ENCODE results near the gene IFNAR2.
"Not testable (repeated sequence)": the region's sequence is repeated elsewhere in the genome, so short reads cannot be mapped to it uniquely, and the experiment has no call there.

IFNAR2 gene

GRCh38 chr21:33217138-33217520 lies 12.6 kb upstream of the IFNAR2 start:
- DNase-seq, result no peak

DNA sequence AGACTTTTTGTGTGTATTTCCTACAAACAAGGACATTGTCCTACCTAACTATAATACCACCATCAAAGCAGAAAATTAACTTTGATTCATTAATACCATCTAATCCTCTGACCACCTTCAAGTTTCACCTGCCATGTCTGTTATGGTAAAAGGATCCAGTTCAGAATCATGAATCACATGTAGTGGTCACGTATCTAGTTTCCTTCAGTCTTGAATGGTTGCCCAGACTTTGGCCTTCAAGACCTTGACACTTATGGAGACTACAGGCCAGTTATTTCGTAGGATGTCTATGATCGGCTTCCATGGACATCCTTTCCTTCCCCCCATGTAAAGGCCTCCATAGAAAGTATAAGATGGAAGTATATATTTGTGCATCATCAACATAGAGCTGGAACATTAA lies 10.4 kb upstream of the IFNAR2 start:
- no peak for DNase-seq

DNA sequence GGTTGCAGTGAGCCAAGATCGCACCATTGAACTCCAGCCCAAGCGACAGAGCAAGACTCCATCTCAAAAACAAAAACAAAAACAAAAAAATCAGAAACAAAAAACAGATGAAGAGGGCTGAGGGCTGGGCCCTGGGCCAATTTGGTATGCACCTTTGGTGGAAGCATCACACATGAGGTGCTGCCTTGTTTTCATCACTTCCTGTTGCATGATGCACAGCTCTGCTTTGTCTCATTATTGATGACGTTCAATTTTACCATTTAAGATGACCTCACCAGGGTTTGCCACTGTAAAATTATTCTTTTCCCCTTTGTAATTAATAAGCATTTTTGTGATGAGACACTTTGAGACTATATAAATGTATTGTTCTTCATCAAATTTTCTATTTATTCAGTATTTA lies 9.8 kb upstream of the IFNAR2 start:
- DNase-seq, result no peak

- not testable (repeated sequence) for DNase-seq
These were observed 4.4 kb upstream of the IFNAR2 start for GRCh38 chr21:33225376-33225775.

- no peak for DNase-seq
These were observed 1.3 kb upstream of the IFNAR2 start for GRCh38 chr21:33228455-33228854.

- no peak for DNase-seq
These were observed 497 bp upstream of the IFNAR2 start for GRCh38 chr21:33229099-33229783.

DNA sequence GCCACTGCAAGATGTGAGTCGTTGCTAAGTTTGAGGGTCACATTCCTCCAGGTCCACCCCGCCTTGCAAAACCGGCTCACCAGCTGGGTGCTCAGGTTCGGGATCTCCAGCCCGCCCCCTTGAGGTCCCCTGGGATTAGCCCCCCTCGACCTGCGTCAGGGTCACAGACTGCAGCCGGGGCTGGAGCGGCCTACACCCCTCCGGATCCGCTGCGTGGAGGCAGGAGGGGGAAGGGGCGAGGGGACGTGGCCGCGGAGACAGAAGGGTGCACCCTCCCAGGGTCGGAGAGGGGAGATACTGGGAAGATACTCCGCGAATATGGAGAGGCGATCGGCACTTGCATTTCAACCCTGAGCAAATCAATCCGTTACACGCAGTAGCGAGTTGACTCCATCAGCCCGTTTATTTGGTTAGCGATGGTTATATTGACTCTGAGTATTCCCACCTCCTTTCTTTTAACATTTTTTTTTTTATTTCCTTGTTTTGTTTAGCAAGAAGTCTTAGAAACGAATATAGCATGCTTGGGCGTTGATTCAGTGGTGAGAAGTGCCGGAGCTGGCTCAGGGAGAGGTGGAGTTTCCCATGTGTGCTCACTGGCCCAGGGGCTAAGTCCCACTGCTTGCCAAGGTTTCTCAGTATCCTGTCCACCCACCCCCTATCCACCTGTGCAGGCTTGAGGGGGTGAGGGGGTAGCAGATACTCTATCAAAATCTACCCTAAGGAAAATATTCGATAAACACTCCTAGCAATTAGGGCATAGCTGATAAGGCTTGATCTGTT lies 997 bp downstream of the IFNAR2 start:
- no peak for DNase-seq

DNA sequence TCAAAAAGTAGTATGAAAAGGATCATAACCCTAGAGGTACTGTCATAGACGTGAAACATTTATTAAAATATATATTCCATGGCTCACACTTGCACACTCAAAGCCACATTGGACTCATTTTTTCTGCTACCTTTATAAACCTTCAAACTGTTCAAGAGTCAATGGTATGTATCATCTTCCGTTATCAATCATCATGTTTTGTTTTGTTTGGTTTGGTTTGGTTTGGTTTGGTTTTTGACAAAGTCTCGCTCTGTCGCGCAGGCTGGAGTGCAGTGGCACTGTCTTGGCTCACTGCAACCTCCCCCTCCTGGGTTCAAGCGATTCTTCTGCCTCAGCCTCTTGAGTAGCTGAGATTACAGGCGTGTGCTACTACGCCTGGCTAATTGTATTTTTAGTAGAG lies 1.8 kb downstream of the IFNAR2 start:
- no peak for DNase-seq

GRCh38 chr21:33232291-33233034 lies 2.7 kb downstream of the IFNAR2 start:
- no peak for DNase-seq

GRCh38 chr21:33234635-33235520 lies 5.1 kb downstream of the IFNAR2 start:
- DNase-seq, result no peak

- no peak for DNase-seq
These were observed 6.4 kb downstream of the IFNAR2 start for GRCh38 chr21:33236013-33236686.

GRCh38 chr21:33236766-33237165 lies 7.0 kb downstream of the IFNAR2 start:
- no peak for DNase-seq

DNA sequence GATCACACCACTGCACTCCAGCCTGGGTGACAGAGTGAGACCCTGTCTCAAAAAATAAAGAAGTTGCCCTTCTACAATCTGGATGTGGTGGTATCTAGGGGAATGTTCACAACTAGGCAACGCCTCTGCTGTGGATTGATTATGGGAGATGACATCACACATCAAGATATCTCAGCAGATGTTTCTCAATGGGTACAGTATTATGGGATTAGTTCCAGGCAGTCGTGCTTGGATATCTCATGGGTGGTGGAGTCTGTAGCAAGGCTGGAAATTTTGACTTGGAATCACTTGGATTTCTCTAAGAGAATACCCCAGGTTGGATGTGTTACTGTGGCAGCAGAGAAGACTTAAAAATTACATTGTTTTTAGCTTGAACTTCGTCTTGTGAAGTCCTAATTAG lies 7.7 kb downstream of the IFNAR2 start:
- DNase-seq, result no peak

DNA sequence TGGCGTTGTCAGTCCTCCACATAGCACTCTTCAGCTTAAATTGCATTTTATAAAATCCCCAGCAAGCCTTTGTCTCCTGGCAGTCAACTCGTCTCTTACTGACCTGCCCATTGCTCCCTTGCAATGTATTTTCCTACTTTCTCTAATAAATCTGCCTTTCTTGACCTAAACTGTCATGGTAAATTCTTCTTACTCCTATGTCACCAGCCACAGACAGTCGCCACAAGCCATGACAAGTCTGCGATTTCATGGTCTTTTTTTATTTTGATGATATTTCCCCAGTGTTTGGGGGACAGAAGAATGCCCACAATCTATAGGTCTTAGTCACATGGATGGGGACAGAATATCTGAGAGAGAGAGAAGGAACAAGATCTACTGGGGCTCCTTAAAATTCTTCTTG lies 8.4 kb downstream of the IFNAR2 start:
- DNase-seq, result no peak

GRCh38 chr21:33238565-33239255 lies 9.0 kb downstream of the IFNAR2 start:
- no peak for DNase-seq

DNA sequence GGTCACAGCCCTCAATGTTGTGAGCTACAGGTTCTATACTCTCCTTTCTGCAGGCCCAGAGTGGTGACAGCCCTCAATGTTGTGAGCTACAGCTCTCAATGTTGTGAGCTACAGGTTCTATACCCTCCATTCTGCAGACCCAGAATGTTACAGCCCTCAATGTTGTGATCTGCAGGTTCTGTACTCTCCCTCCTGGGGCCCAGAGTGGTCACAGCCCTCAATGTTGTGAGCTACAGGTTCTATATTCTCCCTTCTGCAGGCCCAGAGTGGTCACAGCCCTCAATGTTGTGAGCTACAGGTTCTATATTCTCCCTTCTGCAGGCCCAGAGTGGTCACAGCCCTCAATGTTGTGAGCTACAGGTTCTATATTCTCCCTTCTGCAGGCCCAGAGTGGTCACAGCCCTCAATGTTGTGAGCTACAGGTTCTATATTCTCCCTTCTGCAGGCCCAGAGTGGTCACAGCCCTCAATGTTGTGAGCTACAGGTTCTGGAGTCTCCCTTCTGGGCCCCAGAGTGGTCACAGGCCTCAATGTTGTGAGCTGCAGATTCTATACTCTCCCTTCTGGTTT lies 9.9 kb downstream of the IFNAR2 start:
- not testable (repeated sequence) for DNase-seq

DNA sequence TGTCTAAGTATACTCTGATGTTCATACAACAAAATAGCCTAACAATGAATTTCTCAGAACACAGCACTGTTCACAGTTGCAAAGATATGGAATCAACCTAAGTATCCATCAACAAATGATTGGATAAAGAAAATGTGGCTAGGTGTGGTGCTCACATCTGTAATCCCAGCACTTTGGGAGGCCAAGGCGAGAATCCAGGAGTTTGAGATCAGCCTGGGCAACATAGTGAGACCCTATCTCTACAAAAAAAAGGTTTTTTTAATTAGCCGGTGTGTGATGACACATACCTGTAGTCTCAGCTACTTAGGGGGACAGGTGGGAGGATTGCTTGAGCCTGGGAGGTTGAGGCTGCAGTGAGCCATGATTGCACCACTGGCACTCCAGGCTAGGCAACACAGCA lies 10.7 kb downstream of the IFNAR2 start:
- no peak for DNase-seq

GRCh38 chr21:33241846-33242245 lies 12.1 kb downstream of the IFNAR2 start:
- DNase-seq, result no peak

GRCh38 chr21:33242846-33243245 lies 13.1 kb downstream of the IFNAR2 start:
- DNase-seq, result not testable (repeated sequence)

GRCh38 chr21:33244082-33244778 lies 14.5 kb downstream of the IFNAR2 start:
- DNase-seq, result no peak

- no peak for DNase-seq
These were observed 15.0 kb downstream of the IFNAR2 start for GRCh38 chr21:33244779-33245105.

Measured in NCI-H446 treated with DMSO at 0.1 percent for 48 hours (cell line).